HG03060 (cell line): Measurements from ENCODE around the gene PTH1R.

Source experiments
- ATAC-seq: cut with Tn5 transposase; IDR thresholded peaks from one replicate; pipeline ENCODE4 v1.9.1; 2021; ENCODE audit warnings: low read depth, moderate number of reproducible peaks; ENCODE audit not compliant: unreplicated experiment

PTH1R gene

GRCh38 chr3:46880884-46881595 is 3.5 kb downstream of the PTH1R start:
- ATAC-seq, result no peak

GRCh38 chr3:46881596-46882376 is 4.3 kb downstream of the PTH1R start:
- ATAC-seq, result no peak

GRCh38 chr3:46882377-46883053 is 5.0 kb downstream of the PTH1R start:
- no peak for ATAC-seq

- ATAC-seq, result no peak
Measured at GRCh38 chr3:46883054-46883829, 5.7 kb downstream of the PTH1R start.

GRCh38 chr3:46883830-46884185 is 6.3 kb downstream of the PTH1R start:
- no peak for ATAC-seq

- ATAC-seq, result no peak
Measured at GRCh38 chr3:46884427-46884826, 6.9 kb downstream of the PTH1R start.

- no peak for ATAC-seq
Measured at GRCh38 chr3:46884929-46885328, 7.4 kb downstream of the PTH1R start.

GRCh38 chr3:46885612-46886011 is 8.1 kb downstream of the PTH1R start:
- ATAC-seq, result no peak

- no peak for ATAC-seq
Measured at GRCh38 chr3:46887980-46888494, 10.5 kb downstream of the PTH1R start.

GRCh38 chr3:46888705-46889104 is 11.2 kb downstream of the PTH1R start:
- no peak for ATAC-seq

- no peak for ATAC-seq
Measured at GRCh38 chr3:46889381-46890110, 12.0 kb downstream of the PTH1R start.

GRCh38 chr3:46890132-46890531 is 12.6 kb downstream of the PTH1R start:
- no peak for ATAC-seq

GRCh38 chr3:46891132-46891531 is 13.6 kb downstream of the PTH1R start:
- ATAC-seq, result no peak

GRCh38 chr3:46892285-46893145 is 15.0 kb downstream of the PTH1R start:
- ATAC-seq, result no peak

- no peak for ATAC-seq
Measured at GRCh38 chr3:46893146-46893748, 15.7 kb downstream of the PTH1R start.

GRCh38 chr3:46893763-46894162 is 16.2 kb downstream of the PTH1R start:
- no peak for ATAC-seq

GRCh38 chr3:46894256-46894655 is 16.7 kb downstream of the PTH1R start:
- ATAC-seq, result no peak

GRCh38 chr3:46895204-46895660 is 17.7 kb downstream of the PTH1R start:
- ATAC-seq, result no peak
